Activated naive CD4-positive, alpha-beta T cell treated with anti-CD3 and anti-CD28 coated beads for 36 hours (primary cell): ENCODE measurements around the gene TUBA3D. TPM values are rescaled to one million over a fixed set of nuclear protein-coding genes. Genes with fewer than 3 reads are reported as not detected.
"Not testable (repeated sequence)": the region's sequence is repeated elsewhere in the genome, so short reads cannot be mapped to it uniquely, and the experiment has no call there.

Source experiments
- CTCF ChIA-PET: fragments of 350-600 bp; sonication (Branson Sonifier 250); formaldehyde crosslinking; loops from one replicate; lab custom pipeline; 2021; ENCODE audit warnings: antibody characterized with exemption; lab: Charles Lee
- DNase-seq: peaks from one replicate; pipeline ENCODE4 v3.0.0-alpha.2; 2020
- H3K27ac Mint-ChIP-seq: one replicate; pipeline ENCODE4 v1.8.0; 2021; ENCODE audit warnings: mild to moderate bottlenecking, mixed read lengths
- H3K27me3 Mint-ChIP-seq: one replicate; pipeline ENCODE4 v1.8.0; 2021; ENCODE audit warnings: low read depth, mixed read lengths
- H3K36me3 Mint-ChIP-seq: one replicate; pipeline ENCODE4 v1.8.0; 2021; ENCODE audit warnings: low read depth, mixed read lengths
- H3K4me1 Mint-ChIP-seq: one replicate; pipeline ENCODE4 v1.8.0; 2021; ENCODE audit warnings: low read depth, mixed read lengths
- H3K4me3 Mint-ChIP-seq: one replicate; pipeline ENCODE4 v1.8.0; 2021; ENCODE audit warnings: mild to moderate bottlenecking, moderate library complexity, mixed read lengths
- H3K9me3 Mint-ChIP-seq: one replicate; pipeline ENCODE4 v1.8.0; 2021; ENCODE audit warnings: mixed read lengths
- intact Hi-C: fragments of 100-400 bp; cut with micrococcal nuclease; formaldehyde crosslinking; loops from one replicate; pipeline ENCODE4 v1.15.1; 2023
- total RNA-seq, 2 experiments: library from RNA; stranded (reverse); gene quantifications; one replicate each; pipeline ENCODE4 v1.2.3, GENCODE V29; 2021

The TUBA3D gene
- total RNA-seq, 2 experiments from 2014 or later, result not detected

- H3K27me3 Mint-ChIP-seq, H3K4me1 Mint-ChIP-seq, CTCF ChIA-PET, DNase-seq, H3K27ac Mint-ChIP-seq, intact Hi-C loops, H3K9me3 Mint-ChIP-seq, H3K4me3 Mint-ChIP-seq: not testable (repeated sequence)
- H3K36me3 Mint-ChIP-seq, result peaks cover 15% of the 10 kb centered on the region
These were observed 44.1 kb downstream of the TUBA3D start for GRCh38 chr2:131519871-131520470.

- CTCF ChIA-PET, result no interaction called here
- intact Hi-C loops, result no loop called here
- Mint-ChIP-seq H3K4me1 (no peaks in the 10 kb centered on the region), H3K9me3 (no peaks in the 10 kb centered on the region), H3K27me3 (no peaks in the 10 kb centered on the region), H3K27ac (no peak overlapping the region), H3K4me3 (no peak overlapping the region), H3K36me3 (peaks cover 15% of the 10 kb centered on the region)
- DNase-seq, result no peak
These were observed 44.6 kb downstream of the TUBA3D start for GRCh38 chr2:131520526-131520925.

- H3K27me3 Mint-ChIP-seq, intact Hi-C loops, H3K4me1 Mint-ChIP-seq, DNase-seq, CTCF ChIA-PET, H3K27ac Mint-ChIP-seq, H3K9me3 Mint-ChIP-seq, H3K4me3 Mint-ChIP-seq: not testable (repeated sequence)
- peaks cover 12% of the 10 kb centered on the region for H3K36me3 Mint-ChIP-seq
These were observed 45.6 kb downstream of the TUBA3D start for GRCh38 chr2:131521524-131521923.

GRCh38 chr2:131521961-131522781 is 46.3 kb downstream of the TUBA3D start:
- CTCF ChIA-PET, result no interaction called here
- intact Hi-C loops, result no loop called here
- Mint-ChIP-seq H3K9me3 (no peaks in the 10 kb centered on the region), H3K4me3 (no peak overlapping the region), H3K27ac (no peak overlapping the region), H3K4me1 (no peaks in the 10 kb centered on the region), H3K27me3 (no peaks in the 10 kb centered on the region), H3K36me3 (peaks cover 10% of the 10 kb centered on the region)
- DNase-seq, result no peak

GRCh38 chr2:131525256-131525655 is 49.3 kb downstream of the TUBA3D start:
- CTCF ChIA-PET, result interaction anchor here (0.6 kb wide), 1 partner anchor 148 kb away, joined by 3 read pairs; no protein-coding TSS in a partner anchor
- H3K4me1 Mint-ChIP-seq, result peaks cover 13% of the 10 kb centered on the region
- H3K36me3 Mint-ChIP-seq, DNase-seq, H3K27ac Mint-ChIP-seq, H3K9me3 Mint-ChIP-seq, H3K27me3 Mint-ChIP-seq, H3K4me3 Mint-ChIP-seq: not testable (repeated sequence)
- intact Hi-C loops, result loop anchor here (5.0 kb wide), 1 partner anchor 157 kb away; no protein-coding TSS in a partner anchor

- H3K27me3 Mint-ChIP-seq, H3K9me3 Mint-ChIP-seq, H3K27ac Mint-ChIP-seq, H3K36me3 Mint-ChIP-seq: not testable (repeated sequence)
- Mint-ChIP-seq H3K4me3 (peak within 1 kb of the TSS; percentile 81), H3K4me1 (peaks cover 13% of the 10 kb centered on the region)
- peak; percentile 87 for DNase-seq
- intact Hi-C loops, result loop anchor here (1.0 to 5.0 kb wide), 4 partner anchors 35 to 373 kb away; partner anchors contain the start of gene MZT2A
- CTCF ChIA-PET, result interaction anchor here (0.6 to 3.6 kb wide), 3 partner anchors 34 to 155 kb away, joined by 3 to 14 read pairs (median 3); partner anchors contain the start of gene MZT2A
These were observed 51.4 kb downstream of the TUBA3D start, which contains the start of gene CCDC74A for GRCh38 chr2:131527131-131528001. CCDC74A (plus strand) TSS chr2:131527888; CDS start chr2:131527971, 83 bp downstream.

- H3K9me3 Mint-ChIP-seq, H3K36me3 Mint-ChIP-seq, H3K27ac Mint-ChIP-seq, H3K27me3 Mint-ChIP-seq: not testable (repeated sequence)
- peaks cover 13% of the 10 kb centered on the region for H3K4me1 Mint-ChIP-seq
- CTCF ChIA-PET, result interaction anchor here (0.6 to 3.6 kb wide), 3 partner anchors 36 to 48 kb away, joined by 3 to 14 read pairs (median 5); partner anchors contain the start of gene MZT2A
- intact Hi-C loops, result loop anchor here (2.0 to 5.0 kb wide), 2 partner anchors 116 to 153 kb away; no protein-coding TSS in a partner anchor
- DNase-seq, result peak; percentile 17
- peak overlapping the region; percentile 46 for H3K4me3 Mint-ChIP-seq
These were observed 53.3 kb downstream of the TUBA3D start for GRCh38 chr2:131528981-131529863.

- not testable (repeated sequence) for H3K27ac Mint-ChIP-seq, H3K27me3 Mint-ChIP-seq, DNase-seq, H3K36me3 Mint-ChIP-seq, H3K9me3 Mint-ChIP-seq, H3K4me3 Mint-ChIP-seq
- intact Hi-C loops, result loop anchor here (2.0 to 5.0 kb wide), 2 partner anchors 117 to 152 kb away; no protein-coding TSS in a partner anchor
- H3K4me1 Mint-ChIP-seq, result peaks cover 13% of the 10 kb centered on the region
- CTCF ChIA-PET, result interaction anchor here (0.6 kb wide), 1 partner anchor 41 kb away, joined by 3 read pairs; no protein-coding TSS in a partner anchor
These were observed 54.0 kb downstream of the TUBA3D start for GRCh38 chr2:131529864-131530445.

GRCh38 chr2:131530626-131531344 is 54.9 kb downstream of the TUBA3D start:
- H3K4me3 Mint-ChIP-seq, H3K9me3 Mint-ChIP-seq, DNase-seq, CTCF ChIA-PET, intact Hi-C loops, H3K27me3 Mint-ChIP-seq, H3K27ac Mint-ChIP-seq, H3K36me3 Mint-ChIP-seq: not testable (repeated sequence)
- H3K4me1 Mint-ChIP-seq, result peaks cover 13% of the 10 kb centered on the region

GRCh38 chr2:131531547-131532185 is 55.7 kb downstream of the TUBA3D start:
- H3K27me3 Mint-ChIP-seq, H3K36me3 Mint-ChIP-seq, intact Hi-C loops, H3K27ac Mint-ChIP-seq, H3K4me3 Mint-ChIP-seq, DNase-seq, CTCF ChIA-PET, H3K9me3 Mint-ChIP-seq: not testable (repeated sequence)
- H3K4me1 Mint-ChIP-seq, result peaks cover 13% of the 10 kb centered on the region
